Measurements from ENCODE around the gene BMP7.
A peak's percentile ranks its signal among the peaks of the same experiment; 100 is the strongest.
"Not testable (repeated sequence)": the region's sequence is repeated elsewhere in the genome, so short reads cannot be mapped to it uniquely, and the experiment has no call there.

Gene BMP7

GRCh38 chr20:57265336-57265996 lies 975 bp downstream of the BMP7 start:
- no peak for DNase-seq (ENCODE audit: low spot score)

DNA sequence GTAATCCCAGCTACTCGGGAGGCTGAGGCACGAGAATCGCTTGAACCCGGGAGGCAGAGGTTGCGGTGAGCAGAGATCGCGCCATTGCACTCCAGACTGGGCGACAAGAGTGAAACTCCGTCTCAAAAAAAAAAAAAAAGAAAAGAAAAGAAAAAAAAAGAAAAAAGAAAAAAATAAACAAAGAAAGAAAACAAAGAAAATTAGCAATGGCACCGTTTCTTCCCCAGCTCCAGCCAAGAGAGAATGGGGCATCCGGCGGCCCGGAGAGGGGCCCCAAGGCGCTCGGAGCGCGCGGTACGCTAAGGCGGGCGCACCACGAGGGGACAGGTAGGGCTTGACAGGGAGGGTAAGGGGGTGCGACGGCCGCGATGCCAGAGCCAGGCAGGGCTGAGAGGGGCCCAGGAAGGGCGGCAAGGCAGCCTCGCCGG lies 1.5 kb downstream of the BMP7 start:
- DNase-seq (ENCODE audit: low spot score): not testable (repeated sequence)

- DNase-seq (ENCODE audit: low spot score): no peak
Observed at GRCh38 chr20:57263801-57264792, 2.3 kb downstream of the BMP7 start.

DNA sequence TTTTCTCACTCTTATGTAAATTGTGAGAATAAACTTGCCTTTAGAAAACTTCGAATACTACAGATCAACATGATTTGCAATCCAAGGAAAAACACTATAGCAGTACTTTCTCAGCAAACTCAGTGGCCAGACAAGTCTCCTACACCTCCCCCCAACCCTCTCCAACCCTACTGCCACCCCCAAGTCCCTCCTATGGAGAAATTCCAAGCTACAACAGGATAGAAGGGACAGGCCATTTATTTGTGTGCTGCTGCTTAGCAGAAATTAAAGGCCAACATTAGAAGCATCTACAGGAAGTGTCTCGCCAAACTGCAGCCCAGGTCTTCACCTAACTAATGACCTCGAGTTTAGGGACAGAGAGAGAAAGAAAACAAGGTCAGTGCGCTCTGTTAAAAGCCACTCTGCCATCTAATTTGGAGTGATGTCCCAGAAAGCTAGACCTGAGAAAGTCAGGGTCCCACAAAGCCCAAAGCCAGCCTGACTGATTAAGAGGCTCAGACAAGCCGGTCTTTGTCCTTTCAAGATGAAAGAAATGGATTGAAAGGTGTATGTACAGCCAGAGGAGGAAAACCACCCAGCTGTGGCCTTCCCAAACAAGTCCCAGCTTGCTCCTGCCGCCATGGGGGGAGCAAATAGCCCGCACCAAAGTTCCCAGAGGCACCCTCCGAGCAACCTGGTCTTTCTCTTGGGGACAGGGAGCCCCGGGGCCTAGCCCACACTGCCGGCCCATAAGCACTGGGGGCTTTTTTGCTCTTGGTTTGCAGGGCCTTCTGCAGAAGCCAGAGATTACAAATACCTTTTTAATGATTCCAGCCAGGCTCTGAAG lies 3.4 kb downstream of the BMP7 start:
- DNase-seq (ENCODE audit: low spot score): no peak

GRCh38 chr20:57262301-57262700 lies 4.1 kb downstream of the BMP7 start:
- no peak for DNase-seq (ENCODE audit: low spot score)

DNA sequence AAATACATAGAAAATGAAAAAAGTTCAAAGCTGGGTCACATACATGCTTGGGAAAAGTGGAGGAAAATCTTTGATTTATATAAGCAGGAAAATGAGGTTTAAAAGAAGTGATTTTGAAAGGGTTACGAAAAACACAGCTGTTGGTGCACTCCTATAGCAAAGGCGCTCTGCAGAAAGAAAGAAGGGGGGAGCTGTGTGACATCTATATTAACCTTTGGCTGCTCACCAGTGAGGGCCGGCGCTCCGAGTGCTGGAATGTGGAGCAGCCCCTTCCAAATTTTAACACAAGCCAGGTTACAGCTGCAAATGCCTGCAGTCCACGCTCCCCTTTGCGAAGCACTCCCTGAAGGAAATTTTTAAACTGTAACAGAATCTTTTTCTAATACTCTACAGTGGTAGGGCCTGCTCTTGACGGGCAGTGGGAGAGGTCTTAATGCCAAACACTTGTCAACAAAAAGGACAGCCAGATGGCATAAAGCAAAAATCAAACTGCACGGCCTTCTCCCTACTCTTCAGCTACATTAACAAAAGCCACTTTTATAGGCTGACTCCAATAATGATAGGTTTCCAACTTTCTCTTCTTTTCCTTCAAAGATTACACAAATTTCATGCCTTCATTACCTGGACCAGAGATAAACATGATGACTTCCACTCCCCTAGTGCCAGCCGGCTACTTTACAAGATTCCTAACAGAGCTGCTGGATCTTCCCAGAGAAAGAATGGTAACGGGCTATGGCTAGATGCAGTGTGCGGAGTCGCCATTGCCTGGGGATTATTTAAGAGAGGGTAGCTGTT lies 4.8 kb downstream of the BMP7 start:
- DNase-seq (ENCODE audit: low spot score): no peak

- DNase-seq (ENCODE audit: low spot score): no peak
Observed at GRCh38 chr20:57260934-57261333, 5.5 kb downstream of the BMP7 start.

DNA sequence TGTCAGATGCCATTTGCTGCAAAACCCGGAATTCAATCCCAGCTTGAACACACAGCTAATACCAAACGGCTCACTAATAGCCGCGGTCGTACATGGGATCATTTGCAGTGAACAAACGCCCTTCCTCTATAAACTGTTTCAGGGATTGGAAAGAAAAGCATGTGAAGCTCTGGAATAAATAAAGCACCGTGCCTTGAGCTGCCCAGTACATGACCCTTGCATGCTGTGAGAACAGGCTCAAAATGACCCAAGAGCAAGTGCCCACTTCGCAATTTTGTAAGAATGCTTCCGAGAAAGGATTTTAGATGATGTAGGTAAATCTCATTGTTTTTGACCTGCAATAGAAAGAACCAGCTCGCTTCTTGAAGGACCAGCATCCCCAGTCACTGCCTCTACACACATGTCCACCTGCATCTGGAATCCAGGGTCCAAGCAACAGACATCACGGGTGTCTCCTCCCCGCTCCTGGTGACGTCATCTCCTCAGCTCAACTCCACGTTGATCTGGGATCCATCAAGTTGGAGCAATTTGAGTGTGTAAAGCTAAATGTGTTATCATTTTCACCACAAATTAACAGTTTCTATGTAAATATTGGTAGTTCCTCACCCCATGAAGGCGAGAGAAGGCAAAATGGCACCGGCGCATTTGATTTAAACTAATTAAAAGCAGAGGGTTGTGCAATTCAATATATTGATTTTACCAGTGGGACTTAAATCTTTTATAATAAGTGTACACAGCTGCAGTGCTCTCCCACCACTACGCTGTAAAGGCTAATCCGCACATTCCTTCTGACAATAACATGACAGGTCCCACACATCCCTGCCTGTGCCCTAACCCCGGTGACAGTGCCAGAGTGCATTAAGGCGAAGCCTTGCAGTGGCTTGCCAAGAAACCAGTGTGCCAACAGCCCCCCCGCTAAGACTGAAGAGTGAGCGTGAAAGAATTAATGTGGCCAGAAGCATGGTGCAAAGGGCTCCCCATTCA lies 6.2 kb downstream of the BMP7 start:
- no peak for DNase-seq (ENCODE audit: low spot score)

DNA sequence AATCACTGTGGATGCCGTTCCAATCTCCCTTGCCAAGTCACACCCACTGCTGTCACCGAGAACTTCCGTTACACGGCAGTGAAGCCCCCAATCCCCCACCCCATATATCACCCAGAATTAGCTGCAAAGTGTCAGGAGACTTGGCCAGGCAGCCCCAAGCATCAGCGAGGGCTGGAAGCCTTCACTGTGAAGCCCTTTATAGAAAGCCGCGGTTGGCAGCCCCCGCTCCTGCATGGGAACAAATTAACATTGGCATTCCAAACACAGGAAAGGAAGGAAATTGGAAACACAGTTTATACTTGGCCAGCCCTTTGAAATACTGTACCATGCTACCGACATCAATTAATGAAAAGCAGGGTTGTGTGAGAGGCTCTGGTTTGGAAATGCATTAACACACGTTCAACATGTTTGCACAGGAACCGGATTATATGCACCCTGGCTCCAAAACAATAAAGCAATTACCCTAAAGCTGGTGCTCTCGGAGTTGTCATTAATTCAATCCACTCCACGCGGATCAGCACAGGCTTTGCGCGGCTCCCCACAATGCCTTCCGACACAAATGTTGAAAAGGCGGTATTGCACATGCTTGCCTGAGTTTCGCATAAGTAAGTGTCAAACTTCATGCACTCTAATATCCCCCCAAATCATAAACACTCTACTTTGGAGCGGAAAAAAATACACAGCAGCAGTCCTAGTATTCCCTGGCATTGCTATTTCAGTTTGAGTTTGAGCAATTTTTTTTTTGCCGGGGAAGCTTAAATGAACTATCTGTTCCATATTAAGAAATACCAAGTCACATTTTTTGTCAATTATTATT lies 7.1 kb downstream of the BMP7 start:
- DNase-seq (ENCODE audit: low spot score): no peak

GRCh38 chr20:57257701-57258453 lies 8.6 kb downstream of the BMP7 start:
- no peak for DNase-seq (ENCODE audit: low spot score)

DNA sequence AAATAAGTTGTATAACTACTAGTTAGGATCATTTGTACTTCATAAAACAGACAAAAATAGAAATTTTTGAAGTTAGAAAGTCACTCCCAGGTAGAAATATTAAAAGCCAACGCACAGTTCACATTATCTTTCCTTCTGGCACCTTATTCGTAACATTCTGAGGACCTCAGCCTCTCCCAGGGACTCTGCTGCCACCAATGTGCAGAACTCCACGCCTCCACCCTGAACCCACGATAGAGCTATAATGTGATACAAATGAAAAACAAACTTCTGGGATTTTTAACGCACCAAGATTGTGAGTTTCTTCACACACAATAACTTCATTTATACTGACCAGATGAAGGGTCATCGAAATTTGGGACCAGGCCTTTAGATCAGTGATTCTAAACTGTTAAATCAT lies 9.5 kb downstream of the BMP7 start:
- DNase-seq (ENCODE audit: low spot score): no peak

- DNase-seq (ENCODE audit: low spot score): no peak
Observed at GRCh38 chr20:57256205-57256604, 10.2 kb downstream of the BMP7 start.

GRCh38 chr20:57255183-57255582 lies 11.3 kb downstream of the BMP7 start:
- no peak for DNase-seq (ENCODE audit: low spot score)

DNA sequence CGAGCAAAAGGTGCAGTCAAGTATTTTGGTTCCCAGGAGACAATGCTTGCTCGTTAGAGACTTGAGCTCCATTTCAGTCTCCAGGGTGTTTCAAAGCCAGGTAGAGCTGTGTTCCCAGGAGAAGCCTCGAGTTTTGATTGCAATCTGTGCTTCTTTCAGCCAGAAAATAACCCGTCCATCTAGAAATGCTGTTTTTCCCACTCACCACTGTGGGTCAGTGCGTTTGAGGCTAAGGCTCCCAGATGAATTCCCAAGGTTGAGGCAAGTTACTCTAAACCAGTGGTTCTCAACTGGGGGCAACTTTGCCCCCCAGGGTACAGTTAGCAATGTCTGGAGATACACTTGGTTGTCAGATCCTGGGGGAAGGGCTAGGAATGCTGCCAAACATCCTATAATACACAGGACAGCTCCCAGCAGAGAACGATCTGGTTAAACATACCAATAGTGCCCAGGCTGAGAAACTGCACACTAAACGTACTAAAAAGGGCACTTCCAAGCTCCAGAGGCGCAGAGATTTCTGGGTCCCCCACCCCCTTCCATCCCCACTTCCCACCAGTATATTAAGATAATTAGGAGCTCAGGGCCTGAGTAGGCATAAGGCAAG lies 13.8 kb downstream of the BMP7 start:
- DNase-seq (ENCODE audit: low spot score): no peak

GRCh38 chr20:57251949-57252348 lies 14.5 kb downstream of the BMP7 start:
- DNase-seq (ENCODE audit: low spot score): no peak

DNA sequence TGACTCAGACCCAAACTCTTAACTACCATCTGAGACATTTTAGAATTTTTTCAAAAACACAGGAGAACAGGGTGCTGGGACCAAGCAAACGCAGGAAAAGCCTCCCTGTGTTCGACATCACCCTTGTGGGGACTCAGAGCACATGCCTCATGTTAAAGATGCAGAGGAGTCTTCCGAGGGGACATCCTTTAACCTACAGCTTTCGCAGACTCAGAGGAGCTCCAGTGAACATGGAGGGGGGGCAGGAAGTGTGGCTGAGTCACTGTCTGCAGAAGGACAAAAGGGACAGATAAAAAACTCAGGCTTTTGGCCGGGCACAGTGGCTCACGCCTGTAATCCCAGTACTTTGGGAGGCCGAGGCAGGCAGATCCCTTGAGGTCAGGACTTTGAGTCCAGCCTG lies 15.1 kb downstream of the BMP7 start:
- DNase-seq (ENCODE audit: low spot score): peak; percentile 22

DNA sequence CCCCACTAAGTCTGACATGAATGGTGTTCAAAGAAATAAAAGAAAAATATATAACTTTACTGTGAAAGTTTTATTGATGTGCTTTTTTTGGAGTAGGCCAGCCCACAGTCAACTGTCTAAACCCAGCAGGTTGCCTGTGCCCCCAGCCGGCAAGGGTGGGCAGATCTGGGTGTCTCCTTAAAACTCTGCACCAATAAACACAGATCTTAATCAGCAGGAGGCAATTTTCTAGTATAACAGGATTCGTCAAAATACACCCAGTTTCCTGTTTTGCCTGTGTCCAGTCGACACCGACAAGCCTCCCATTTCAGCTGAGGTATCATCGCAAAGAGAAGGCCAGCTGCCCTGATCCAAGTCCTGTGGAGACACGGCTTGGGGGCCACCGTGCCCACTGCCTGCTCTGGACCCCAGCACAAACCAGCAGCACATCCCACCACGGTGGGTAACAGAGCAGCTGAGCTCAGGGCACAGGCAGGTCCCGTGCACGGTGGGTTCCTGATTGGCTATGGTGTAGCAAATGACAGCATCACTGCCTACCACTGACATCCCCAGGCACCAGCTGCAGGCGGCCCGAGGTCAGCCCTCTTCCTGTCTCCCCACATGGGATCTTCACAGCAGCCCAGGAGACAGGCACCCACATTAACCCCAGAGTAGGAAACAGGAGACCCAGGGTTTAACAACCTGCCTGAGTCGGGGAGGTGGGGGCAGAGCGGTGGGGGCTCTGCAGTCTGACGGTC lies 15.7 kb downstream of the BMP7 start:
- no peak for DNase-seq (ENCODE audit: low spot score)

DNA sequence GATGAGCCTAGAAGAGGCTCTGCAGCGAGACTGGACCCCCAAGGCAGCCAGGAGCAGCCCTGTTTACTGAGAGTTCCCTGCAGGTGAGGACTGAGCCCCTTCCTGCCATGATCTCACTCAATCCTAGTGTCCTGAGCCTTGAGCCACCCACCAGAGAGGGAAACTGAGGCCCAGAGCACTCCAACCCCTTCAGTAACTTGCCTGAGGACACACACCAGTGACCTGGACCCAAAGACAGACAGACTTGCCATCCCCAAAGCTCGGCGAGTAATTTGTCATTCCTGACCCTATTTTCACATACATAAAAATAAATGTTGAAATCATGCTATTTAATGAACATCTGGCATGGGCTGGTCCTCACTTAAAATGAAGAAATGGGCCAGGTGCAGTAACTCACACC lies 16.7 kb downstream of the BMP7 start:
- DNase-seq (ENCODE audit: low spot score): no peak

Measured in RKO (cell line).